GM12878 (cell line): ENCODE results near the gene WSCD2. TPM values are rescaled to one million over a fixed set of nuclear protein-coding genes. Genes with fewer than 3 reads are reported as not detected.

ENCODE experiments used
- ATAC-seq: fragments of 200-7000 bp; cut with Tn5 transposase; 3 replicates; pipeline ENCODE4 v1.9.1; 2020; ENCODE audit warnings: mild to moderate bottlenecking, moderate library complexity
- BruUV-seq: library from RNA; stranded (reverse); fragments of 400-500 nt; replicated peaks from 2 replicates; lab custom pipeline; 2021; lab: Mats Ljungman, UMichigan
- CTCF ChIA-PET: fragments of 300-600 bp; sonication (Branson Sonifier 250); formaldehyde crosslinking; extraction: SDS; loops from one replicate; lab custom pipeline; 2021; ENCODE audit warnings: inconsistent platforms; lab: Yijun Ruan, JAX
- POLR2A ChIA-PET: fragments of 350-600 bp; formaldehyde crosslinking; extraction: SDS; loops from one replicate; lab custom pipeline; 2021; ENCODE audit warnings: inconsistent platforms; lab: Charles Lee
- RAD21 ChIA-PET: fragments of 300-600 bp; sonication (Branson Sonifier 250); formaldehyde crosslinking; loops from one replicate; lab custom pipeline; 2023; ENCODE audit warnings: antibody characterized with exemption; ENCODE audit not compliant: unreplicated experiment; lab: Charles Lee
- SMC1A ChIA-PET: fragments of 300-600 bp; sonication (Branson Sonifier 250); formaldehyde crosslinking; loops from one replicate; lab custom pipeline; 2023; ENCODE audit not compliant: unreplicated experiment, uncharacterized antibody; lab: Charles Lee
- DNase-seq: peaks from one replicate; pipeline ENCODE4 v3.0.0-alpha.2; 2011; ENCODE audit warnings: low read depth, low spot score
- FAIRE-seq: peaks from 3 replicates; lab custom pipeline; 2011; peaks lifted over from hg19 to GRCh38; lab: Jason Lieb, UNC
- H2AFZ ChIP-seq: 2 replicates; pipeline ENCODE4 v1.6.0; 2011; ENCODE audit warnings: low read depth, low read length, control low read depth; ENCODE audit not compliant: control insufficient read depth
- H3K27ac ChIP-seq: 2 replicates; pipeline ENCODE4 v1.5.1; 2011; ENCODE audit warnings: control low read depth; ENCODE audit not compliant: control insufficient read depth, insufficient read depth
- H3K27me3 ChIP-seq, 2 experiments: replicated peaks in 1 of 2; 2 replicates each; pipeline versions ENCODE4 v1.6.0 to v1.6.1; 2011; ENCODE audit warnings: low read length in 1 of 2; ENCODE audit not compliant: control insufficient read depth in 2 of 2, insufficient read depth in 2 of 2
- H3K36me3 ChIP-seq, 2 experiments: 2 replicates each; pipeline ENCODE4 v1.5.1; 2011; ENCODE audit warnings: low read length in 1 of 2; ENCODE audit not compliant: control insufficient read depth in 2 of 2, insufficient read depth in 2 of 2
- H3K4me1 ChIP-seq: 2 replicates; pipeline ENCODE4 v1.6.1; 2011; ENCODE audit warnings: mild to moderate bottlenecking, low read length, moderate library complexity, mixed read lengths; ENCODE audit not compliant: control insufficient read depth, insufficient read depth
- H3K4me2 ChIP-seq: 2 replicates; pipeline ENCODE4 v1.6.0; 2011; ENCODE audit warnings: control low read depth; ENCODE audit not compliant: control insufficient read depth, insufficient read depth
- H3K4me3 ChIP-seq: fragments of 200-600 bp; sonication (generic); 2 replicates; pipeline ENCODE4 v1.5.1; 2016
- H3K79me2 ChIP-seq: 2 replicates; pipeline ENCODE4 v1.6.0; 2011; ENCODE audit warnings: low read length; ENCODE audit not compliant: control insufficient read depth, insufficient read depth
- H3K9ac ChIP-seq: 2 replicates; pipeline ENCODE4 v1.8.0; 2011; ENCODE audit warnings: low read length, control low read depth, mixed read lengths; ENCODE audit not compliant: control insufficient read depth, insufficient read depth
- H3K9me3 ChIP-seq: replicated peaks from 3 replicates; pipeline ENCODE4 v1.5.1; 2011; ENCODE audit warnings: mild to moderate bottlenecking, low read length; ENCODE audit not compliant: control insufficient read depth, insufficient read depth
- H4K20me1 ChIP-seq: 2 replicates; pipeline ENCODE4 v1.6.0; 2011; ENCODE audit not compliant: control insufficient read depth, insufficient read depth
- ETV6 ChIP-seq, 2 experiments: fragments of 450-650 bp in 1 of 2; IDR thresholded peaks in 1 of 2; conservative IDR thresholded peaks in 1 of 2; 2 replicates each; pipeline ENCODE4 v1.6.1; 2014; ENCODE audit warnings: antibody characterized with exemption in 1 of 2, borderline replicate concordance in 1 of 2, low read depth in 1 of 2, mild to moderate bottlenecking in 1 of 2, moderate library complexity in 1 of 2
- EZH2 ChIP-seq: IDR thresholded peaks from 2 replicates; pipeline ENCODE4 v1.6.1; 2012; ENCODE audit warnings: low read depth, mild to moderate bottlenecking, control low read depth, inconsistent platforms, low read length, borderline replicate concordance; ENCODE audit not compliant: control insufficient read depth
- HDGF ChIP-seq: fragments of 450-650 bp; IDR thresholded peaks from 2 replicates; pipeline ENCODE4 v1.6.1; 2016; ENCODE audit warnings: antibody characterized with exemption
- MEF2B ChIP-seq: fragments of 450-650 bp; IDR thresholded peaks from 2 replicates; pipeline ENCODE4 v1.6.1; 2018; ENCODE audit warnings: mild to moderate bottlenecking, moderate library complexity; ENCODE audit not compliant: partially characterized antibody, poor library complexity, severe bottlenecking
- NFYB ChIP-seq: IDR thresholded peaks from 2 replicates; pipeline ENCODE4 v1.6.1; 2011; ENCODE audit warnings: low read depth, mild to moderate bottlenecking, low read length, improper control_type of control experiment, moderate library complexity; ENCODE audit not compliant: insufficient read depth
- NRF1 ChIP-seq: conservative IDR thresholded peaks from 2 replicates; pipeline ENCODE4 v1.6.1; 2011; ENCODE audit warnings: mild to moderate bottlenecking, low read depth, low read length, improper control_type of control experiment
- RAD51 ChIP-seq: fragments of 450-650 bp; IDR thresholded peaks from 2 replicates; pipeline ENCODE4 v1.6.1; 2016; ENCODE audit warnings: moderate library complexity, mild to moderate bottlenecking, inconsistent platforms
- SRF ChIP-seq, 2 experiments: IDR thresholded peaks; 2 replicates each; pipeline ENCODE4 v1.6.1; 2011; ENCODE audit warnings: low read depth in 2 of 2, low read length in 2 of 2, mild to moderate bottlenecking in 1 of 2, moderate library complexity in 1 of 2
- TCF12 ChIP-seq: IDR thresholded peaks from 2 replicates; pipeline ENCODE4 v1.6.1; 2011; ENCODE audit warnings: low read depth, mild to moderate bottlenecking, low read length
- TCF7 ChIP-seq: IDR thresholded peaks from 2 replicates; pipeline ENCODE4 v1.6.1; 2014; ENCODE audit warnings: antibody characterized with exemption, borderline replicate concordance
- YBX1 ChIP-seq: fragments of 450-650 bp; IDR thresholded peaks from 2 replicates; pipeline ENCODE4 v1.6.1; 2016; ENCODE audit warnings: antibody characterized with exemption
- ZZZ3 ChIP-seq: IDR thresholded peaks from 2 replicates; pipeline ENCODE4 v1.6.1; 2011; ENCODE audit warnings: low read depth; ENCODE audit not compliant: control insufficient read depth, insufficient read length
- WGBS: methylation state at CpG from one replicate; pipeline ENCODE4 v1.1.6; 2016; ENCODE audit warnings: low lambda C conversion rate; ENCODE audit not compliant: insufficient replicate concordance, insufficient coverage; ENCODE audit errors: missing lambda C conversion rate; 5-methylcytosine and 5-hydroxymethylcytosine counted together
- in situ Hi-C: fragments of 300-500 bp; cut with MboI; formaldehyde crosslinking; loops from 9 replicates; pipeline ENCODE4 v1.14.3; 2018; ENCODE audit warnings: mixed read lengths
- intact Hi-C: fragments of 100-400 bp; cut with micrococcal nuclease; formaldehyde crosslinking; loops from one replicate; pipeline ENCODE4 v1.14.2; 2022; ENCODE audit not compliant: unreplicated experiment
- polyA plus RNA-seq, 11 experiments: library from polyadenylated mRNA; depleted of rRNA in 4 of 11; unstranded in 6 of 11; stranded (reverse) in 5 of 11; fragments of >200 nt; fragmentation: Nextera tagmentation in 4 of 11; fragmentation: Illumina TruSeq in 1 of 11; extraction: Ambion mirVana in 4 of 11; extraction: Trizol in 1 of 11; gene quantifications; 1 replicate in 1 of 11; 2 replicates in 10 of 11; pipeline versions ENCODE4 v1.2.1 to v1.2.3, GENCODE V29; 2011 to 2016; ENCODE audit warnings: inconsistent platforms in 2 of 11, missing spikeins in 2 of 11, low read depth in 1 of 11
- total RNA-seq, 4 experiments: library from RNA; depleted of rRNA in 3 of 4; stranded (reverse); fragments of >200 nt in 3 of 4; fragmentation: Illumina TruSeq in 1 of 4; extraction: Trizol in 1 of 4; gene quantifications; 2 replicates each; pipeline versions ENCODE4 v1.2.1 to v1.2.3, GENCODE V29; 2013 to 2021
- TF ChIP-seq, protein P1 (sequence below): fragments of 450-650 bp; IDR thresholded peaks from 2 replicates; pipeline ENCODE4 v1.6.1; 2018; ENCODE audit warnings: mild to moderate bottlenecking, low read depth, moderate library complexity; ENCODE audit not compliant: partially characterized antibody
- TF ChIP-seq, protein P2 (sequence below): IDR thresholded peaks from 2 replicates; pipeline ENCODE4 v1.6.1; 2011; ENCODE audit warnings: borderline replicate concordance, low read depth, mild to moderate bottlenecking, moderate library complexity, mixed read lengths, low read length; ENCODE audit not compliant: insufficient read depth; ENCODE audit errors: extremely low read length
- TF ChIP-seq, protein P3 (sequence below): IDR thresholded peaks from 2 replicates; pipeline ENCODE4 v1.6.1; 2012; ENCODE audit warnings: low read length, inconsistent platforms

The WSCD2 gene
- total and polyA plus RNA-seq, 10 of the 15 experiments (the other 5 are each of a cell fraction or from before 2014, with no cell fraction given) = 0.41 TPM; not detected in 9

DNA sequence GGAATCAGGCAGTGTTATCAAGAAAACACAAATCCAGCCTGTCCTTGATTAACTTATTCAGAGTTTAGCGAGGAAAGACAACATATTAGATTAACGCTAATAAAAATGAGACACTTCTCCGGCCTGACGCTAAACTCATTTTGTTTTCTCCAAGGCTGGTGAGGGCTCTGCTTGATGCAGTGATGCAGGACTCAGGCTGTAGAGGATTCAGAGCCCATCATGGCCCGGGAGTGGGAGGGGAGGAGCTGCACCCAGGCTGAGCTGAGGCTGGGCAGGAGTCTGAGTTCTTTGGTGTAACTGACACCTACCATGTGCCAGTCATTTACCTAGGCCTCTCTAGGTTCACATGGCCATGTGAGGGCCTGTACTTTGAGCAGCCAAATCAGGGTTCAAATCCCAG lies 70.0 kb downstream of the WSCD2 start:
- ChIA-PET RAD21 (no interaction called here), POLR2A (no interaction called here)

DNA sequence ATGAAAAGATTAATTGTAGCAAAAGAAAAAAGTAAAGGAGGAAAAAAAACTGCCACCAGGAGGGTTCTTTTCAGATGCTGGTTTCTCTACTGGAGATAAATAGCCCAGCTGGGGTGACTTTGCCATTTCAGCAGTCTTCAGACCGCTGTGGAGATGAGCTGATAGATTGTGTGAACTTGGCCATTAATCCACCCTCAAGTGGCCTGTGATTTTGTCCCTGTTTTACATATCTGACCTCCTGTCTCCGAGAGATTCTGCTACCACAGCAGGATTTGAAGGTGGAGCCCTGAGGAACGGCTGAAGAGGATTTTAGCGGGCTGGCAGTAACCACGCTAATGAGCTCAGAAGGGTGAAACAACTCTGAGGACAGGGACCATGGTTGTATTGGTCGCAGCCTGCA lies 72.7 kb downstream of the WSCD2 start:
- H3K27ac ChIP-seq = no peak overlapping the region
- no peaks in the 10 kb centered on the region for H3K36me3 ChIP-seq
- CTCF ChIA-PET = interaction anchor here (0.7 to 1.7 kb wide), 2 partner anchors 20 to 139 kb away, joined by 3 to 5 read pairs; no protein-coding TSS in a partner anchor
- POLR2A ChIA-PET = no interaction called here
- no peak overlapping the region for H3K9ac ChIP-seq
- peaks cover 2 to 5% of the 10 kb centered on the region in 2 experiments; a peak in 3 of 4 replicates for H3K27me3 ChIP-seq
- H3K4me2 ChIP-seq = no peak overlapping the region
- H3K79me2 ChIP-seq = no peaks in the 10 kb centered on the region
- H3K9me3 ChIP-seq = no peaks in the 10 kb centered on the region; the same call in 2 of the 3 replicates
- 0 out of 2 replicates have a peak, but pooled peaks cover 3% of the 10 kb centered on the region for H4K20me1 ChIP-seq
- BruUV-seq = no TSS peak
- in situ Hi-C loops (no loop called here), intact Hi-C loops (no loop called here)
- ATAC-seq (no peak), DNase-seq (no peak), FAIRE-seq (no peak)
- no peak overlapping the region for H2AFZ ChIP-seq
- 6% methylated on average over 6 of the region's 6 CpGs for WGBS
- RAD21 ChIA-PET = interaction anchor here (1.4 kb wide), 1 partner anchor 255 kb away, joined by 4 read pairs; no protein-coding TSS in a partner anchor
- no peak overlapping the region for H3K4me3 ChIP-seq
- SMC1A ChIA-PET = interaction anchor here (2.1 kb wide), 1 partner anchor 10 kb away, joined by 5 read pairs; no protein-coding TSS in a partner anchor
- H3K4me1 ChIP-seq = no peaks in the 10 kb centered on the region
- TF ChIP-seq HDGF (no peak), TCF7 (no peak), NRF1 (no peak), YBX1 (no peak), MEF2B (no peak), NFYB (no peak)
- TF ChIP-seq, protein P1, sequence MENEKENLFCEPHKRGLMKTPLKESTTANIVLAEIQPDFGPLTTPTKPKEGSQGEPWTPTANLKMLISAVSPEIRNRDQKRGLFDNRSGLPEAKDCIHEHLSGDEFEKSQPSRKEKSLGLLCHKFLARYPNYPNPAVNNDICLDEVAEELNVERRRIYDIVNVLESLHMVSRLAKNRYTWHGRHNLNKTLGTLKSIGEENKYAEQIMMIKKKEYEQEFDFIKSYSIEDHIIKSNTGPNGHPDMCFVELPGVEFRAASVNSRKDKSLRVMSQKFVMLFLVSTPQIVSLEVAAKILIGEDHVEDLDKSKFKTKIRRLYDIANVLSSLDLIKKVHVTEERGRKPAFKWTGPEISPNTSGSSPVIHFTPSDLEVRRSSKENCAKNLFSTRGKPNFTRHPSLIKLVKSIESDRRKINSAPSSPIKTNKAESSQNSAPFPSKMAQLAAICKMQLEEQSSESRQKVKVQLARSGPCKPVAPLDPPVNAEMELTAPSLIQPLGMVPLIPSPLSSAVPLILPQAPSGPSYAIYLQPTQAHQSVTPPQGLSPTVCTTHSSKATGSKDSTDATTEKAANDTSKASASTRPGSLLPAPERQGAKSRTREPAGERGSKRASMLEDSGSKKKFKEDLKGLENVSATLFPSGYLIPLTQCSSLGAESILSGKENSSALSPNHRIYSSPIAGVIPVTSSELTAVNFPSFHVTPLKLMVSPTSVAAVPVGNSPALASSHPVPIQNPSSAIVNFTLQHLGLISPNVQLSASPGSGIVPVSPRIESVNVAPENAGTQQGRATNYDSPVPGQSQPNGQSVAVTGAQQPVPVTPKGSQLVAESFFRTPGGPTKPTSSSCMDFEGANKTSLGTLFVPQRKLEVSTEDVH = no peak
- TF ChIP-seq, protein P2, sequence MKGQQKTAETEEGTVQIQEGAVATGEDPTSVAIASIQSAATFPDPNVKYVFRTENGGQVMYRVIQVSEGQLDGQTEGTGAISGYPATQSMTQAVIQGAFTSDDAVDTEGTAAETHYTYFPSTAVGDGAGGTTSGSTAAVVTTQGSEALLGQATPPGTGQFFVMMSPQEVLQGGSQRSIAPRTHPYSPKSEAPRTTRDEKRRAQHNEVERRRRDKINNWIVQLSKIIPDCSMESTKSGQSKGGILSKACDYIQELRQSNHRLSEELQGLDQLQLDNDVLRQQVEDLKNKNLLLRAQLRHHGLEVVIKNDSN = no peak
- TF ChIP-seq, protein P3, sequence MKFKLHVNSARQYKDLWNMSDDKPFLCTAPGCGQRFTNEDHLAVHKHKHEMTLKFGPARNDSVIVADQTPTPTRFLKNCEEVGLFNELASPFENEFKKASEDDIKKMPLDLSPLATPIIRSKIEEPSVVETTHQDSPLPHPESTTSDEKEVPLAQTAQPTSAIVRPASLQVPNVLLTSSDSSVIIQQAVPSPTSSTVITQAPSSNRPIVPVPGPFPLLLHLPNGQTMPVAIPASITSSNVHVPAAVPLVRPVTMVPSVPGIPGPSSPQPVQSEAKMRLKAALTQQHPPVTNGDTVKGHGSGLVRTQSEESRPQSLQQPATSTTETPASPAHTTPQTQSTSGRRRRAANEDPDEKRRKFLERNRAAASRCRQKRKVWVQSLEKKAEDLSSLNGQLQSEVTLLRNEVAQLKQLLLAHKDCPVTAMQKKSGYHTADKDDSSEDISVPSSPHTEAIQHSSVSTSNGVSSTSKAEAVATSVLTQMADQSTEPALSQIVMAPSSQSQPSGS = no peak

More for the DNA sequence above, 70.0 kb downstream of the WSCD2 start:
- H3K27me3 ChIP-seq = peaks cover 0 to 2% of the 10 kb centered on the region in 2 experiments; a peak in 3 of 4 replicates
- H4K20me1 ChIP-seq = 0 out of 2 replicates have a peak, but pooled peaks cover 3% of the 10 kb centered on the region
- in situ Hi-C loops = no loop called here
- no peak for TF ChIP-seq RAD51
- no peak for TF ChIP-seq SRF (IDR thresholded peaks at IDR 0.05; ENCODE audit: low read depth in 2 of 2, low read length in 2 of 2)
- no peak for TF ChIP-seq ETV6 (conservative IDR thresholded peaks at IDR 0.05 in 1 of 2, IDR thresholded peaks at IDR 0.05 in 1 of 2; ENCODE audit: borderline replicate concordance in 1 of 2, low read depth in 1 of 2)
- TF ChIP-seq ZZZ3 = no peak
- no peak for TF ChIP-seq EZH2
- no peak for TF ChIP-seq TCF12
- no peak overlapping the region for H2AFZ ChIP-seq
- H3K4me2 ChIP-seq = no peak overlapping the region
- no peaks in the 10 kb centered on the region for H3K4me1 ChIP-seq
- H3K27ac ChIP-seq = no peak overlapping the region
- no peak for FAIRE-seq
- no TSS peak for BruUV-seq
- no peaks in the 10 kb centered on the region for H3K36me3 ChIP-seq
- no peak for ATAC-seq
- 56% methylated on average over 5 of the region's 5 CpGs for WGBS
- H3K9me3 ChIP-seq = no peaks in the 10 kb centered on the region; the same call in 2 of the 3 replicates
- no peak for DNase-seq
- H3K9ac ChIP-seq = no peak overlapping the region
- H3K79me2 ChIP-seq = no peaks in the 10 kb centered on the region
- intact Hi-C loops = loop anchor here (10.0 kb wide), 1 partner anchor 524 kb away; no protein-coding TSS in a partner anchor
- H3K4me3 ChIP-seq = no peak overlapping the region
- ChIA-PET SMC1A (no interaction called here), CTCF (no interaction called here)
